HG02798 (cell line): ENCODE measurements around the gene C1orf198.

ENCODE experiments used
- ATAC-seq: cut with Tn5 transposase; IDR thresholded peaks from one replicate; pipeline ENCODE4 v1.9.1; 2021; ENCODE audit warnings: mild to moderate bottlenecking; ENCODE audit not compliant: unreplicated experiment, poor library complexity

C1orf198 gene, protein sequence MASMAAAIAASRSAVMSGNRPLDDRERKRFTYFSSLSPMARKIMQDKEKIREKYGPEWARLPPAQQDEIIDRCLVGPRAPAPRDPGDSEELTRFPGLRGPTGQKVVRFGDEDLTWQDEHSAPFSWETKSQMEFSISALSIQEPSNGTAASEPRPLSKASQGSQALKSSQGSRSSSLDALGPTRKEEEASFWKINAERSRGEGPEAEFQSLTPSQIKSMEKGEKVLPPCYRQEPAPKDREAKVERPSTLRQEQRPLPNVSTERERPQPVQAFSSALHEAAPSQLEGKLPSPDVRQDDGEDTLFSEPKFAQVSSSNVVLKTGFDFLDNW

DNA sequence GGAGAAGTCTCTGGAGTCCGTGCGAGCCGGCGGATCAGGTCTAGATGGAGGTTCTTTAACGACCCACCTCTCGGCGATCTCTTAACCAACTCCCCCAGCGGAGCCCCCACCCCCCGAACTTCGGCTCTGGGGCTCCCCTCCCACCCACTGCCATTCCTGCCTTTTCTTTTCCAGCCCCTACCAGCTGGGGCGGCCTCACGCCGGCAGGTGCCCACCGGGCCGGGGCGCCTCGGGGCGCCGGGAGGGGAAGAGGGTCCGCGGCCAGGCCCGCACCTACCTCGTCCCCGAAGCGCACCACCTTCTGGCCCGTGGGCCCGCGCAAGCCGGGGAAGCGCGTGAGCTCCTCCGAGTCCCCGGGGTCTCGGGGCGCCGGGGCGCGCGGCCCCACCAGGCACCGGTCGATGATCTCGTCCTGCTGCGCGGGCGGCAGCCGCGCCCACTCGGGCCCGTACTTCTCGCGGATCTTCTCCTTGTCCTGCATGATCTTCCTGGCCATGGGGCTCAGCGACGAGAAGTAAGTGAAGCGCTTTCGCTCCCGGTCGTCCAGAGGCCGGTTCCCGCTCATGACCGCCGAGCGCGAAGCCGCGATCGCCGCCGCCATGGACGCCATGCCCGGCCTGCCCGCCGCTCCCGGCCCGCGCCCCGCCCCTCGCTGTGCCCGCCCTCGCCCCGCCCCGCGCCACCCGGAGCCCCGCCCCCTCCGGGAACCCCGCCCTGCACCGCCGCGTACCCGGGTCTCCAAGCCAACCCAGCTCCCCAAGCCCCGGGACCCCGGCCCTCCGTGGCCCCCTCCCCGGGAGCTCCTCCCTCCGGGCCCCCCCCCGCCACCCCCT is at the start of gene C1orf198:
Gene C1orf198, minus strand, starts transcription at position 619 of the 833 bp plus-strand sequence. Its CDS starts 9 bp downstream, at position 610.
- peak; percentile 86 for ATAC-seq

GRCh38 chr1:230917284-230918135 is 49.2 kb upstream of the C1orf198 start:
- ATAC-seq = peak; percentile 57

- ATAC-seq = no peak
These were observed 48.4 kb upstream of the C1orf198 start for GRCh38 chr1:230916587-230917283.

GRCh38 chr1:230915078-230915477 is 46.8 kb upstream of the C1orf198 start:
- no peak for ATAC-seq

GRCh38 chr1:230913496-230913895 is 45.2 kb upstream of the C1orf198 start:
- ATAC-seq = no peak

DNA sequence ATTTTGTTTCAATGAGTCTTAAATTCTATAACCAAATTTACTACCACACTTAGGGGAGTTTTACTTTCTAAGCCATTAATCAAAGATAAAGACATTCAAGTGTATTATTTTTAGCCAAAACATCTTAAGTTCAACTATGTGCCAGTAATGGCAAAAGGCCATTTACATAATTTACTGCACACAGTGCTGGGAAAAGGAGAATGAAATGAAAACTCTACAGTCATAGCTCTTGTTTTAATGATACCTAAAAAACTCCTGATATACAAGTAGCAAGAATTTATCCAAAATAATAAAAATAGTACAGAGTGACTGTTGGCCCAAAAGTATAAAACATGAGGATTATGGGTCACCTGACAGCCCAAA is 42.4 kb upstream of the C1orf198 start:
- no peak for ATAC-seq

GRCh38 chr1:230909974-230910754 is 41.8 kb upstream of the C1orf198 start:
- ATAC-seq = no peak

GRCh38 chr1:230907472-230908205 is 39.3 kb upstream of the C1orf198 start:
- no peak for ATAC-seq

DNA sequence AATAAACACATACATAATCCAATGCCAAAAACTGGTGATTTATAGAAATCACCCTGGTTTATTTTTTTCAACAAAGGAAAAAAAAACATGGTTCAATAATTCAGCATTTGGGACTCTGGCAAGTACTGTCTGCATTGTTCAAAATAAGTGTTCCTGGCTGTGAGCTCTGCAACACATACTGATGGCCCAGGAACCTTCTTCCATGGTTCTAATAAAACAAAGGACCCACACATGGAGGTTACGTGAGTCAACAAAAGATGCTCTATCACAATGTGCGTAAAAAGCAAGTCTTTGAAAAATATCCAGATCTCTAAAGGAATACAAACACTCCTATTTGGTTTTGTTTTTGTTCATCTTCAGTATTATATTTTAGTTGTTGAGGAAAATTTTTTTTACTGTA is 37.9 kb upstream of the C1orf198 start:
- no peak for ATAC-seq

DNA sequence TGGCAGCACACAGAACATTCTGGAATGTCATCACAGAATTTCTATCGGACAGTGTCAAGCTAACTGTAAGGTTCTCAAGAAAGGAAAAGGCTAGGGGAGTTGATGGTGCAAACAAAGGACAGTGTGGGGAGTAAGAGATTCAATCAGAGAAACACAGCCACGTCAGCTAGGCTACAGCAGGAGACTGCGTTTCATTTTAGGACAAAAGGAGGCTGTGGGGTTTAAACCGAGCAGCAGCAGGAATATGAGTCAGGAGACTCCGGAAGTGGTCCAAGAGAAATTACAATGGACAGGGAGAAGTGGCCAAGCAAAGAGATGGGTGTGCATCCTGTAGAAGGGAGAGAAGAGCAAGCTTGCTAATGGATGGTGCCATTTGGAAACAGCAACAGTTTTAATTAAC is 37.4 kb upstream of the C1orf198 start:
- no peak for ATAC-seq

DNA sequence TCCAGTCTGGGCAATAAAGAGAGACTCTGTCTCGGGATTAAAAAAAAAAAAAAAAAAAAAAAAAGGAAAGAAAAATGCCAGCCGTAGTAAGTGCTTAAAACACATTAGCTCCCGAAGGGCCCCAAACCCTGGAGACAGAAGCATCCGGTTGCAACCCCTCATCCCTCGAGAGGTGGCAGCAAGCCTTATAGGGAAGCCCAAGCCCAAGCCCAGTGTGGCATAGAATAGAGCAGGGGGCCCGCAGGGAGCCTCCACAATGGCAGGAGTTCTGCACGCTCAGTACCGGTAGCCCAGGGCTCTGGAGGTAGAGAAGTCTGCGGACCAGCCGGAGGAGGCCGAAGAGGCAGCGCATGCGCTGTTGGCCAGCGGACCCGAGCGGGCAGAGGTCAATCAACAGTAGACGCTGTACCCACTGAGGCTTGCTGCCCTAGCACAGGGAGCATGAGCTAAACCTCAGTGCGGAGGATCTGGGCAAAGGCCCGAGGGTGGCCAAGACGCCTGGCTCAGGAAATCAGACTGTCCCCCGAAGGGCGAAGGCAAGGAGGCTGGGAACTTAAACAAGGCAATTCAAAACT is 34.1 kb upstream of the C1orf198 start:
- no peak for ATAC-seq

- no peak for ATAC-seq
These were observed 33.4 kb upstream of the C1orf198 start for GRCh38 chr1:230901671-230902070.

DNA sequence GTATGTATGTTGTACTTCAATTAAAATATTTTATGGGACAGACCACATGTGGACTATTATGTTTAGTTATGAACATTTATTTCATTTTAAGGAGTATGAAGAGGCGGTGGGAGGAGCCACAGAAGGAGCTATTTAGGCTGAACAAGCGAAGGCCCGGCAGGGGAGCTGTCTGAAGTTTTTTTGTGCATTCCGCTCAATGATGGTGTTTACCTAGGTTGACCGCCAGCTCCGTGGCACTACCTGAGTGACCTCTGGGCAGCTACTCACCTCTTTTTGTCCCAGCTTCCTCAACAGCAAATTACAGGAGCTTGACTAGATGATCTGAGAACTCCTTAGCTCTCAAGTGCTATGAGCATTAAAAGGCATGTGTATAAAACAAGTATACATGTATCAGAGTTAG is 32.7 kb upstream of the C1orf198 start:
- ATAC-seq = no peak

DNA sequence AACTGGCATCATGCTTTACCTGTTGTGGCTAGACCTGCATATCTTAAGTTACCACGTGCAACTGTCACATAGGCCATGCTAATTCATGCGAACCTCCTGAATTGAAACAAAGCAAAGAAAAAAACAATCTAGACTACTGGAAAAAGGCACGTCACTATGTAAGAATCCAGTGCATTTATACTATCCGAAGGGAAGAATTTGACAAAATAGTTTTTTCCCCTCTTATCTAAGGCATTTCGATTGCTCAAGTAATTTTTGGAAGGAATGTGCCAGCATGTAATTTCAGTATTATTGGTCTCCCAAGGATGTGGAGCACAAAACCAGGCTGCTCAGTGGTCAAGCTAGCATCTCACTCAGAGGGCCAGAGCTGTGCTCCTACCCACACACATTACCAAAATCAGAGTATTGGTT is 31.5 kb upstream of the C1orf198 start:
- ATAC-seq = no peak

GRCh38 chr1:230898748-230899147 is 30.4 kb upstream of the C1orf198 start:
- no peak for ATAC-seq

- ATAC-seq = no peak
These were observed 29.8 kb upstream of the C1orf198 start for GRCh38 chr1:230898144-230898543.

GRCh38 chr1:230896779-230897178 is 28.5 kb upstream of the C1orf198 start:
- ATAC-seq = no peak

- ATAC-seq = no peak
These were observed 27.1 kb upstream of the C1orf198 start for GRCh38 chr1:230895452-230895851.
